Heart left ventricle (tissue), 13 donors: Measurements from ENCODE around the gene OR5D14.

Source experiments
- CTCF ChIP-seq, 12 donors: fragments of 200-600 bp; sonication (generic) in 4 of 12; IDR thresholded peaks; one replicate each; pipeline versions ENCODE4 v1.5.0 to v1.8.0; 2018 to 2022; ENCODE audit warnings: antibody characterized with exemption in 12 of 12, mild to moderate bottlenecking in 5 of 12
- POLR2A ChIP-seq, 2 donors: fragments of 450-650 bp; IDR thresholded peaks; one replicate each; pipeline ENCODE4 v1.6.1; 2017; ENCODE audit warnings: antibody characterized with exemption in 2 of 2, mild to moderate bottlenecking in 2 of 2, moderate library complexity in 2 of 2
- donor health status: ischemic (EF 13 %, LVEDD 7.1; RV severe dilation, severe dysfunction).
- donor health status: DM: no; HTN: yes; CAD: no.
- donor health status: DM: no; HTN: no; CAD: no.
- donor health status: ischemic (EF 25% LVEDD 6.9; RV normal size, moderate dysfunction).
- donor health status: ischemic (EF 25% LVEDD 5.7; RV mildly dilated, moderate dysfunction).
- donor health status: ischemic (EF 35%, LVEDD 5.7; RV mildly dilated, moderate dysfunction).
- donor health status: nonischemic (EF 11% LVEDD 7.7; RV severe dilation, severe dysfunction).
- donor health status: DM: yes; HTN: yes; CAD: no.
- donor health status: PGD.
- donor health status: ischemic (EF 29% LVEDD 5.4; RV normal size, mild dysfunction).
- donor health status: nonischemic (EF 23%, LVEDD 6.1; RV moderate dilation, normal function).

GRCh38 chr11:55838452-55838851, 43.1 kb downstream of the OR5D14 start, which contains the start of gene OR5D16:
- no peak for TF ChIP-seq CTCF (IDR thresholded peaks at IDR 0.05)
- no peak for TF ChIP-seq POLR2A (IDR thresholded peaks at IDR 0.05)
